Upper lobe of left lung (tissue), 4 donors: ENCODE results near the gene FAM234A.

Experiments
- EP300 ChIP-seq, 4 donors: sonication (generic); formaldehyde crosslinking; IDR thresholded peaks; one replicate each; pipeline ENCODE4 v1.5.1; 2017; ENCODE audit warnings: antibody characterized with exemption in 4 of 4, control low read depth in 2 of 4
- POLR2AphosphoS5 ChIP-seq, 2 donors: sonication (generic); formaldehyde crosslinking; IDR thresholded peaks; one replicate each; pipeline ENCODE4 v1.5.1; 2017; ENCODE audit warnings: antibody characterized with exemption in 2 of 2
- TF ChIP-seq, protein P1 (sequence below), 6 experiments: fragments of 450-650 bp in 4 of 6; fragments of 200-600 bp in 2 of 6; sonication (generic) in 2 of 6; IDR thresholded peaks; one replicate each; pipeline ENCODE4 v1.5.1; 2016 to 2019; ENCODE audit warnings: antibody characterized with exemption in 6 of 6

DNA sequence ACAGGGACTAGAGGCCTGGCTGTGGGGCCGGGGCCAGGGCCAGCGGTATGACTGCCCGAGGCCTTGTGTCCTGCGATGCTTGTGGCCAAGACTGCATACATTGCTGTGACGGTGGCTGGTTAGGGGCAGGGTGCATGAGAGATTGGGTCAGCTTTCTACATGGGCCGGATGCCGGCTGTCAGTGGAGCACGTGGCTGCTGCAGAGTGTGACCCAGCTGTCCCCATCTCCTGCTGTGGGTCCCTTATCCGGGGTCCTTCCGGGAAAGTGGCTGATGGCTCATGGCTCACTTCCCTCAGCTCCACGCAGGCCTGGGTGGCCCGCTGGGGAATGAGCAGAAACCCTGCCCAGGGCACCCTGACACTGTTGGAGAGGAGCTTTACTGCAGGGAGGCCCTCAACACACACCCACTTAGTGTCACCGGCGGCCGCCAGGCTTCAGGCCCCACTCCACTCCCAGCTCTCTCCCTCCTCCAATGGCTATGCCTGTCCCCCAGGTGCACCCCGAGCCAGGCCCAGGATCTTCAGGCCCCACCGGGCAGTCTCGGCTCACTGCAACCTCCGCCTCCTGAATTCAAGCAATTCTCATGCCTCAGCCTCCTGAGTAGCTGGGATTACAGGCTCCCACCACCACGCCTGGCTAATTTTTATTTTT lies 41.9 kb downstream of the FAM234A start:
- TF ChIP-seq POLR2AphosphoS5 (IDR thresholded peaks at IDR 0.05) (no peak), EP300 (IDR thresholded peaks at IDR 0.05) (no peak)
- TF ChIP-seq, protein P1, sequence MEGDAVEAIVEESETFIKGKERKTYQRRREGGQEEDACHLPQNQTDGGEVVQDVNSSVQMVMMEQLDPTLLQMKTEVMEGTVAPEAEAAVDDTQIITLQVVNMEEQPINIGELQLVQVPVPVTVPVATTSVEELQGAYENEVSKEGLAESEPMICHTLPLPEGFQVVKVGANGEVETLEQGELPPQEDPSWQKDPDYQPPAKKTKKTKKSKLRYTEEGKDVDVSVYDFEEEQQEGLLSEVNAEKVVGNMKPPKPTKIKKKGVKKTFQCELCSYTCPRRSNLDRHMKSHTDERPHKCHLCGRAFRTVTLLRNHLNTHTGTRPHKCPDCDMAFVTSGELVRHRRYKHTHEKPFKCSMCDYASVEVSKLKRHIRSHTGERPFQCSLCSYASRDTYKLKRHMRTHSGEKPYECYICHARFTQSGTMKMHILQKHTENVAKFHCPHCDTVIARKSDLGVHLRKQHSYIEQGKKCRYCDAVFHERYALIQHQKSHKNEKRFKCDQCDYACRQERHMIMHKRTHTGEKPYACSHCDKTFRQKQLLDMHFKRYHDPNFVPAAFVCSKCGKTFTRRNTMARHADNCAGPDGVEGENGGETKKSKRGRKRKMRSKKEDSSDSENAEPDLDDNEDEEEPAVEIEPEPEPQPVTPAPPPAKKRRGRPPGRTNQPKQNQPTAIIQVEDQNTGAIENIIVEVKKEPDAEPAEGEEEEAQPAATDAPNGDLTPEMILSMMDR (IDR thresholded peaks at IDR 0.05), result no peak
